ENCODE measurements around the gene INPP4B. TPM values are rescaled to one million over a fixed set of nuclear protein-coding genes. Genes with fewer than 3 reads are reported as not detected.

Gene INPP4B
- total RNA-seq, 1 experiment from 2014 or later: 0.07 TPM

GRCh38 chr4:142230991-142231390, 615.1 kb downstream of the INPP4B start:
- Histone ChIP-seq H2BK12ac (ENCODE audit: insufficient read length, low read depth, low read length) (no peak overlapping the region), H3K4me1 (ENCODE audit: insufficient read depth, low read length) (no peaks in the 10 kb centered on the region), H3K9me3 (ENCODE audit: control insufficient read depth, low read depth, low read length) (no peaks in the 10 kb centered on the region), H2BK5ac (ENCODE audit: insufficient read length, low read length) (no peak overlapping the region), H3K4ac (ENCODE audit: low read depth, low read length) (no peak overlapping the region), H3K9ac (ENCODE audit: extremely low read depth, insufficient read length, low read length) (no peak overlapping the region), H3K79me2 (ENCODE audit: insufficient read depth, low read length) (no peaks in the 10 kb centered on the region), H4K8ac (replicated peaks; ENCODE audit: insufficient read length, low read depth, low read length) (no peak overlapping the region), H4K91ac (ENCODE audit: insufficient read length, low read depth, low read length) (no peak overlapping the region), H3K27ac (ENCODE audit: insufficient read length, low read depth, low read length) (no peak overlapping the region), H3K4me2 (ENCODE audit: insufficient read depth, insufficient read length, low read length) (no peak overlapping the region), H3K23me2 (ENCODE audit: insufficient read length, low read depth, low read length, poor library complexity, severe bottlenecking) (no peaks in the 10 kb centered on the region), H4K5ac (ENCODE audit: insufficient read length, low read depth, low read length) (no peak overlapping the region), H2BK20ac (ENCODE audit: low read depth, low read length, poor library complexity, severe bottlenecking) (no peak overlapping the region), H2AK5ac (ENCODE audit: insufficient read length, low read length) (no peak overlapping the region), H2BK120ac (ENCODE audit: low read depth, low read length, poor library complexity, severe bottlenecking) (no peak overlapping the region), H3K79me1 (ENCODE audit: insufficient read depth, low read depth, low read length, poor library complexity, severe bottlenecking) (no peaks in the 10 kb centered on the region), H3K27me3 (ENCODE audit: insufficient read depth, low read length) (no peaks in the 10 kb centered on the region), H3K18ac (ENCODE audit: insufficient read length, low read depth, low read length) (no peak overlapping the region), H2BK15ac (ENCODE audit: low read depth, low read length) (no peak overlapping the region), H3K23ac (ENCODE audit: insufficient read length, low read depth, low read length) (no peak overlapping the region), H4K20me1 (ENCODE audit: control insufficient read depth, insufficient read depth, insufficient read length) (no peaks in the 10 kb centered on the region), H3K56ac (ENCODE audit: insufficient read length, low read depth, low read length) (no peak overlapping the region), H3K14ac (ENCODE audit: insufficient read depth, low read length) (no peak overlapping the region), H2AFZ (ENCODE audit: low read length) (no peak overlapping the region), H3T11ph (ENCODE audit: low read length) (no peak overlapping the region)
- no peaks in the 10 kb centered on the region for H3K4me1 Mint-ChIP-seq
- DNase-seq: no peak
- no peaks in the 10 kb centered on the region; the same call in none of the 2 replicates for H3K27me3 Mint-ChIP-seq (ENCODE audit: low read depth)
- H3K27ac Mint-ChIP-seq: no peak overlapping the region
- H3K36me3 Mint-ChIP-seq (ENCODE audit: insufficient read depth in 1 of 3, low read depth in 3 of 3): no peaks in the 10 kb centered on the region
- TF ChIP-seq, protein P1, sequence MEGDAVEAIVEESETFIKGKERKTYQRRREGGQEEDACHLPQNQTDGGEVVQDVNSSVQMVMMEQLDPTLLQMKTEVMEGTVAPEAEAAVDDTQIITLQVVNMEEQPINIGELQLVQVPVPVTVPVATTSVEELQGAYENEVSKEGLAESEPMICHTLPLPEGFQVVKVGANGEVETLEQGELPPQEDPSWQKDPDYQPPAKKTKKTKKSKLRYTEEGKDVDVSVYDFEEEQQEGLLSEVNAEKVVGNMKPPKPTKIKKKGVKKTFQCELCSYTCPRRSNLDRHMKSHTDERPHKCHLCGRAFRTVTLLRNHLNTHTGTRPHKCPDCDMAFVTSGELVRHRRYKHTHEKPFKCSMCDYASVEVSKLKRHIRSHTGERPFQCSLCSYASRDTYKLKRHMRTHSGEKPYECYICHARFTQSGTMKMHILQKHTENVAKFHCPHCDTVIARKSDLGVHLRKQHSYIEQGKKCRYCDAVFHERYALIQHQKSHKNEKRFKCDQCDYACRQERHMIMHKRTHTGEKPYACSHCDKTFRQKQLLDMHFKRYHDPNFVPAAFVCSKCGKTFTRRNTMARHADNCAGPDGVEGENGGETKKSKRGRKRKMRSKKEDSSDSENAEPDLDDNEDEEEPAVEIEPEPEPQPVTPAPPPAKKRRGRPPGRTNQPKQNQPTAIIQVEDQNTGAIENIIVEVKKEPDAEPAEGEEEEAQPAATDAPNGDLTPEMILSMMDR (conservative IDR thresholded peaks at IDR 0.05): 0 out of 3 replicates have a peak, but pooled peaks have one; percentile 18
- H3K4me3 Mint-ChIP-seq: no peak overlapping the region
- no CpG with 5 or more reads among the region's 3 CpGs for WGBS (ENCODE audit: extremely low coverage, insufficient read length, low lambda C conversion rate)
- no peaks in the 10 kb centered on the region; a peak in 1 of 5 replicates for H3K9me3 Mint-ChIP-seq

All from H9 (cell line).